Measurements from ENCODE around the gene SH3BGR.

Gene SH3BGR

DNA sequence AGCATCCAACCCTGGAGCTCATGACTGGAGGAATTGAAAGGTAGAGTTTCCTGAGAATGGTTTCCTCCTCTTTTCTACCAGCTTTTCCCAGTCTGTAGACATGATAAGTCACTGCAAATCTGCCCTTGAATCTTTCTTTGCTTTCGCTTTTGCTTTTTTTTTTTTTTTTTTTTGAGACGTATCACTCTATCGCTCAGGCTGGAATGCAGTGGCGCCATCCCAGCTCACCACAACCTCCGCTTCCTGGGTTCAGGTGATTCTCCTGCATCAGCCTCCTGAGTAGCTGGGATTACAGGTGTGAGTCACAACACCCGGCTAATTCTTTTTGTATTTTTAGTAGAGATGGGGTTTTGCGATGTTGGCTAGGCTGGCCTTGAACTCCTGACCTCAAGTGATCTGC is 4.5 kb upstream of the SH3BGR start:
- ATAC-seq = no peak
- no peaks in the 10 kb centered on the region for H3K27me3 Mint-ChIP-seq
- H3K4me1 Mint-ChIP-seq = peaks cover 20% of the 10 kb centered on the region
- no peaks in the 10 kb centered on the region for H3K9me3 Mint-ChIP-seq
- H3K36me3 Mint-ChIP-seq (ENCODE audit: low read depth) = no peaks in the 10 kb centered on the region
- H3K4me3 Mint-ChIP-seq = no peak overlapping the region
- DNase-seq = no peak
- no peak overlapping the region for H3K27ac Mint-ChIP-seq

DNA sequence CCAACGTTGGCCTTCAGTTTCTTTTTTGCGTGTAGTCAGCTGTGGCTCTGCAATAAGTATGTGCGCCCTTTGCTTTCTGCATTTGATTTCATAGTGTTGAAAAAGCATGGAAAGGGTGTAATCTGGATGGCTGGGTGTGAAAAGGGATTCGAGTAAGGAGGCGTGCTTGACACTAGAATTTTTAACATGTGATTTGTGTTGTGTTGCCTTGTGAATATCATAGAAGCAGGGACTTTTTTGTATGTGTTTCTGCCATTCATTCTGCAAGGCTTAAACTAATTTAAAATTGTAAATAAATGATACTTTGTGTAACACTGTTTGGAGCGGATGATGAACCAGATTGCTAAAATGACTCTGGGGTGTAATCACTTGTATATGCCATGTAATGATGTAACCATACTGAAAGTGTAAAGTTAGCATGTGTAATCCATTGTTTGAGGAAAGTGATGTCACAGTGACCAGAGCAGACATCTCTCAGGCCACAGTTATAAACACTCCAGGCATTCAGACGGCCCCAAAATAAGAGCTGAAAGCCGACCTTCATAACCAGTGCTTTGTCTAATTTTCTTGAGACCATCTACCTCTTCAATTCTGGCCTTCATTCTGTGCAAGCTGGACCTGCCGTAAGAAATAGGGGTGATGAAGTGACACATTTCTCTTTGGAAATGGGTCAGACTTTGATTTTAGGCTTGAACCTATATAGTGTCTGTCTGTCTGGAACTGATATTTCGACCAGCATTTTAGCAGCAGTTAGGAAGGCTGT is 618 bp downstream of the SH3BGR start:
- Mint-ChIP-seq H3K27ac (no peak overlapping the region), H3K36me3 (ENCODE audit: low read depth) (no peaks in the 10 kb centered on the region), H3K9me3 (no peaks in the 10 kb centered on the region), H3K4me3 (no peak overlapping the region), H3K4me1 (no peaks in the 10 kb centered on the region), H3K27me3 (no peaks in the 10 kb centered on the region)
- DNase-seq (no peak), ATAC-seq (no peak)

DNA sequence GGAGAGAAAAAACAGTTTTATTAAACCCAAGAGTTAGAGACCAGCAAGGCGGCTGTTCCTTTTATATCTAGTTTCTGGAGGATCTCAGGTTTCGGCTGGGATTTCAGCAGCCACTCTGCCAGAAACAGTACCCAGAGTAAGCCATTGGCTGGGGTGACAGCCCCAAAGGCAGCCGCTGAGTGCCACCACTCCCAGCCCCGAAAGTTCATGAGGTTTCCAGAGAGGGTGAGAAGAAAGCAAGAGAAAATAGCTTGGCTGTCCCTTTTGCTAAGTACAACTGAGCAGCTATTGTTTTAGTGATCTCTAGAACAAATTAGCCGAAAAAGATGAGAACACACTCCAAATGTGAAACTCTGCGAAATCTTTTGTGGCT is 1.2 kb downstream of the SH3BGR start:
- DNase-seq (no peak), ATAC-seq (no peak)
- H3K36me3 Mint-ChIP-seq (ENCODE audit: low read depth) = no peaks in the 10 kb centered on the region
- no peak overlapping the region for H3K4me3 Mint-ChIP-seq
- no peaks in the 10 kb centered on the region for H3K4me1 Mint-ChIP-seq
- no peaks in the 10 kb centered on the region for H3K27me3 Mint-ChIP-seq
- H3K27ac Mint-ChIP-seq = no peak overlapping the region
- H3K9me3 Mint-ChIP-seq = no peaks in the 10 kb centered on the region

DNA sequence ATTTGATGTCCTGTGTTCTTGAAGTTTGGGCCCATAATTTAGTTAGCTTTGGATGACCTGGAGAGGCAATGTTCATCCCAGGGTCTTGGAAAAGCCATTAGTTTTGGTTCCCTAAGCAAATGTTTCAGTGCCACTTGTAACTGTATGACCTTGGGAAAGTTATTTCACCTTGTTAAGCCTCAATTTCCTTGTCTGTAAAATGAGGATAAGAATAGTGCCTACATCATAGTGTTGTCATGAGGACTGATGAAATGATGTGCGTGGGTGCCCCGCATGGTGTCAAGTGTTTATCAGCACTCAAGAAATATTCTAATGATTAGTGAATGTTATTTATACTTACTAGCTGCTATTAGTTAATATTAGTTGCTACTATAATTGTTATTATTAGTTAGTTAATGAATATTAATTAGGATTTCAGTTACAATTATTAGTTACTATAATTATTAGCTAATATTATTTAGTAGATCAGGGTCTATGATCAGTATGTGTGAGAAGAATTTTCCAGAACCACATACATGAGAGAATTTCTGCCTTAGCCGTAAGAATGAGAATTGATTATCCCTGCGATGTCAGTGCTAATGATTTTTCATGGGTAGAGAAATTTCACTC is 1.9 kb downstream of the SH3BGR start:
- H3K4me1 Mint-ChIP-seq = no peaks in the 10 kb centered on the region
- H3K9me3 Mint-ChIP-seq = no peaks in the 10 kb centered on the region
- no peaks in the 10 kb centered on the region for H3K27me3 Mint-ChIP-seq
- DNase-seq (no peak), ATAC-seq (no peak)
- no peak overlapping the region for H3K4me3 Mint-ChIP-seq
- H3K27ac Mint-ChIP-seq = no peak overlapping the region
- no peaks in the 10 kb centered on the region for H3K36me3 Mint-ChIP-seq (ENCODE audit: low read depth)

DNA sequence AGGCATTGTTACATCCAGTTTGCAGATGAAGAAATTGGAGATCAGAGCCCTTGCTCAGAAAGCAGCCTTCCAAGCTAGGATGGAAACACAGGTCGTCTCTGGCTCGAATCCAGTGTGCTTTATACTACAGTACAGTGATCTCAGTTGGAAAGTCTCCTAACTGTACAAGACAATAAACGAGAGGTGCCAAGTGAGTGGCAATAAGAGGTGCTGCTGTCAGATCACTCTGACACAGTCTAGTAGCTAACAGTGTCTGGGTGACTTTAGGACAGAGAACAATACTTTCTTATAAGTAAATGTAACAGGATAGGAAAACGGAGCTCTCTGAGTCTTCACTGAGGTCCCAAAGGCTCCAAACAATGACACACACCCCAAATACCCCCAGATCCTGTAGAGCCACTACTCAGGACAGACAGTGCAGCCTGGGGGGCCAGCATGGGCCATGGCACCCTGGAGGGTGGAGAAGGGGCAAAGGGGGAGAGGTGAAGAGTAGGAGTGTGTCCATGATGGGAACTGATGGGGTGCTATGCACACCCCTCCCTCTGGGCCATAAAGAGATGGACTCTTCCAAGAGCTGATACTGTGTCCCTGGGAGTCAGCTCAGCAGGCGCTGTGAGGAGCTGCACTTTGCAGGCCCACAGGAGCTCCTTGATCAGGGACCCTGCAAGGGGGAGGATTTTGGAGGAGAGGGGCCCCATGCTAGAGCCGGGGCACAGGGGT is 3.3 kb downstream of the SH3BGR start:
- Mint-ChIP-seq H3K27me3 (no peaks in the 10 kb centered on the region), H3K9me3 (no peaks in the 10 kb centered on the region), H3K4me1 (no peaks in the 10 kb centered on the region), H3K4me3 (no peak overlapping the region), H3K36me3 (ENCODE audit: low read depth) (no peaks in the 10 kb centered on the region), H3K27ac (no peak overlapping the region)
- DNase-seq (no peak), ATAC-seq (no peak)

DNA sequence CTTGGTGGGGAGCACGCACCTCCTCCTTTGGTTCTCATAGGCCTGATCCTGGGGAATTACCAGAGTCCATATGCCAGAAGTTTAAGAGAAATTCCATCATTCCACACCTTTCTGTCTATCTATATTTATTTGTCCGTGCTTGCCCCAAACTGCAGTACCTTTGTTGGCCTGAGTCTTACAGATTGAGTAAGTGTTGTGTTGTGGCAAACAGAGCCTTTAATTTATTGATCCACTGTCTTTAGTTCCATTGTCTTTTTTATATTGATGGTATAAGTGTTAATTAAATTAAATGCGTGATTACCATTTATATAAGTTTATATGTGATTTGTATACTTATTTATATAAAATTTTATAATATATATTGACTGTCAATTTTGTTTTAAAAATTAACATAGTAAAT is 4.9 kb downstream of the SH3BGR start:
- Mint-ChIP-seq H3K9me3 (no peaks in the 10 kb centered on the region), H3K36me3 (ENCODE audit: low read depth) (no peaks in the 10 kb centered on the region), H3K4me3 (no peak overlapping the region), H3K27ac (no peak overlapping the region), H3K4me1 (no peaks in the 10 kb centered on the region), H3K27me3 (no peaks in the 10 kb centered on the region)
- DNase-seq = no peak
- no peak for ATAC-seq

DNA sequence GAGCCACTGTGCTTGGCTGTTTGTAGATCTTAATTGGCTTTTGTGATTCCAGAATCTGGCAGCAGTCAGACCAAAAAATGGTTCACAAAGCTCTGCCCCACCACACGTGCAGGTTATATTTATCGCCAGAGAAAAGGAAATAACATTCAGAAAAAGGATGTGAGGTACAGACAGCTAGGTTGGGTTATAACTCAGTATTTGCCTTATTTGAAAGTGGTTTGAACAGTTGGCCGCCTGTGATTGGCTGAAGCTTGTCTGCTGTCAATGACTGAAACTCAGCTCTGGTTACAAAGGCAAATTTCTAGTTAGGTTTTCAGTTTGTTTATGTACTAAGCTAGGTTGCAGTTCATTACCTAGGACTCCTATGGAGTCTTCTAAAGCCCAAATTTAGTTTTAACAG is 9.6 kb downstream of the SH3BGR start:
- Mint-ChIP-seq H3K4me3 (no peak overlapping the region), H3K27ac (no peak overlapping the region), H3K4me1 (no peaks in the 10 kb centered on the region), H3K9me3 (no peaks in the 10 kb centered on the region), H3K36me3 (ENCODE audit: low read depth) (peaks cover 1% of the 10 kb centered on the region), H3K27me3 (no peaks in the 10 kb centered on the region)
- no peak for DNase-seq
- ATAC-seq = no peak

DNA sequence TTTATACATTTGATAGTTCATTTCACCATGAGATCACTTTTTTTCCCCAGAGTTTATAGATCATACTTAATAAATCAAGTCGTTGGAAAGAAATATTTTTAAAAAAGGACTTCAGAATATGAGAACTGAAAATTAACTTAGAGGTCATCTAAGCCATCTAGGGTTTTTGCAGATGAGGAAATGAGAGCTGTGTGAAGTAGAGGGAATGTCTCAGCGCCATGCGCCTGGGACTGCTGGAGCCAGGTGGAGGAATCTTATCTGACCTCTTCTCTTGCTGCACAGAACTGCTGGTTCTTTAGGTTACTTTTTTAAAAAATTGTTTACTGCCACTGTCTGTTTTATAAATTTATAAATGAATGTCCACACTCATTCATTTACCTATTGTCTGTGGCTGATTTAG is 11.5 kb downstream of the SH3BGR start:
- no peak for ATAC-seq
- Mint-ChIP-seq H3K27ac (no peak overlapping the region), H3K4me1 (no peaks in the 10 kb centered on the region), H3K27me3 (no peaks in the 10 kb centered on the region), H3K36me3 (ENCODE audit: low read depth) (peaks cover 1% of the 10 kb centered on the region), H3K4me3 (no peak overlapping the region), H3K9me3 (no peaks in the 10 kb centered on the region)
- DNase-seq = no peak

DNA sequence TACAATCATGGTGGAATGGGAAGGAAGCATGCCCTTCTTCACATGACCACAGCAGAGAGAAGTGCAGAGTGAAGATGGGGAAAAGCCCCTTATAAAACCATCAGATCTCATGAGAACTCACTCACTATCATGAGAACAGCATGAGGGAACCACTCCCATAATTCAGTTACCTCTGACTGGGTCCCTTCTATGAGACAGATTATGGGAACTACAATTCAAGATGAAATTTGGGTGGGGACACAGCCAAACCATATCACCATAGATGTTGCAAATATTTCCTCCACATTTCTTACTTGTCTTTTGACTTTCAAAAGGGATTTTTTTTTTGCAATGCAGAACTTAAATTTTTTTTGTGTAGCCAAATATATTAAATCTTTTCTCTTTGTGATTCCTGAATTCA is 14.8 kb downstream of the SH3BGR start:
- Mint-ChIP-seq H3K4me1 (no peaks in the 10 kb centered on the region), H3K27me3 (no peaks in the 10 kb centered on the region), H3K9me3 (no peaks in the 10 kb centered on the region), H3K27ac (no peak overlapping the region), H3K4me3 (no peak overlapping the region), H3K36me3 (ENCODE audit: low read depth) (peaks cover 3% of the 10 kb centered on the region)
- no peak for ATAC-seq
- no peak for DNase-seq

DNA sequence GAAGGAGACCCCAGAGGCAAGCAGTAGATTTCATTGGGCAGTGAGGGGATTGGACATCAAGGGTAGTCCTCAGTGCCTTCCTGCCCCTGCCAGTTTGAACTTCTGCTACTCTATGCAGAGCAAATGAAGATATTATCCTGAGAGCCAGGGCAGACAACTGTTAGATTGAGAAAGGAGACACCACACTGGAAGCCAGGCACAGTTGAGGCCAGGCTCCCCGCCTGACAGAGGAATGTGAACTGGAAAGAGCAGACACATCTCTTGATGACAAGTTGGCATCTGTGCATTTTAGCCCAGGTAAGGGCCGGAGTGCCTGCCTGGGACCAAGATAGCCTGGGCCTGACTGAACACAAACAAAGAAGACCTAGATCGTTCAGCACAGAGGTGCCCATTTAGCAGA is 16.0 kb downstream of the SH3BGR start:
- Mint-ChIP-seq H3K9me3 (no peaks in the 10 kb centered on the region), H3K27me3 (no peaks in the 10 kb centered on the region), H3K4me1 (no peaks in the 10 kb centered on the region), H3K27ac (no peak overlapping the region), H3K36me3 (ENCODE audit: low read depth) (peaks cover 3% of the 10 kb centered on the region), H3K4me3 (no peak overlapping the region)
- no peak for ATAC-seq
- no peak for DNase-seq

DNA sequence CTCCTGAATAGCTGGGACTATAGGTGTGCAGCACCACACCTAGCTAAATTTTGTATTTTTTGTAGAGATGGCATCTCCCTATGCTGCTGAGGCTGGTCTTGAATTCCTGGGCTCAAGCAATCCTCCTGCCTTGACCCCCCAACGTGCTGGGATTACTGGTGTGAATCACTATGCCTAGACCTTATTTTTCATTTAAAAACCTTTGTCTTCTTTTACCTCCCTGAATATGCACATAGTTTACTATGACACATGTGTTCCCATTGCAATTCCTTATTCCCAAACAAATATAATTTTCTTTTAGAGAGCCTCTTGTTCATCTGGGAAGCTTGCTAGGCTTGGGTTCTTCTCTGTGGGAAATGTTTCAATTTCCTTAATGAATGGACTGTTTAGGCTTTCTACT is 16.8 kb downstream of the SH3BGR start:
- no peak for ATAC-seq
- Mint-ChIP-seq H3K36me3 (ENCODE audit: low read depth) (peaks cover 3% of the 10 kb centered on the region), H3K4me3 (no peak overlapping the region), H3K4me1 (no peaks in the 10 kb centered on the region), H3K9me3 (no peaks in the 10 kb centered on the region), H3K27me3 (no peaks in the 10 kb centered on the region), H3K27ac (no peak overlapping the region)
- no peak for DNase-seq

DNA sequence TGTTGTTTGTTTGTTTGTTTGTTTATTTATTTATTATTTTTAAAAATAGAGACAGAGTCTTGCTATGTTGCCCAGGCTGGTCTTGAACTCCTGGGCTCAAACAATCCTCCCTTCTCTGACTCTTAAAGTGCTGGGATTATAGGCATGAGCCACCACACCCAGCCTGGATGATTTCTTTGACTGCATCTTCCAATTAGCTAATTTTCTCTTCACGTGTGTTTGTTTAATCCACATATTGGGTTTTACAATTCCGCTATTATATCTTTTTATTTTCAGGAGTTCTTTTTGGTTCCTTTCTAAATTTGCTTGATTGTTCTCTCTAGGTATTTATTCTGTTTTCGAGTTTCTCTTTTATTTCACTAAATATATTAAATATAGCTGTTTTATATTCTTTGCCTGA is 19.8 kb downstream of the SH3BGR start:
- Mint-ChIP-seq H3K27ac (no peak overlapping the region), H3K36me3 (ENCODE audit: low read depth) (peaks cover 1% of the 10 kb centered on the region), H3K4me1 (no peaks in the 10 kb centered on the region), H3K9me3 (no peaks in the 10 kb centered on the region), H3K27me3 (no peaks in the 10 kb centered on the region), H3K4me3 (no peak overlapping the region)
- no peak for ATAC-seq
- DNase-seq = no peak

DNA sequence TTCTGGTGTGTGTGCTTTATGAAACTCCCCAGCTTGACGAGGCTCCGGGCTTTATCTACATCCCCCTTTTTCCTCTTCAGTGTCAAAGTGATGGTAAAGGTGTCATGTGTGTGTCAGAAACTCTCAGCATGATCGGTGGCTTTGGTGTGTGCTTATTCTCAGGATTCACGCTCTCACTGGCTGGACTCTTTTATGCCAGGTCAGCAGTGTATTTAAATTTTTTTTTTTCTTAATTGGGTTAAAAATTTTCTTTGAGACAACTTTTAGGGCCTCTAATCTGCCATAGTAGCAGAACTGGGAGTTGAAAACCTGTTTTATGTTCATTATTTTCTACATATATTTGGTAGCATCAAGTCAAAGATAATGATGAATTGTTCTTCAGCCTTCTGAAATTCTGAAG is 21.0 kb downstream of the SH3BGR start:
- H3K4me3 Mint-ChIP-seq = no peak overlapping the region
- no peaks in the 10 kb centered on the region for H3K4me1 Mint-ChIP-seq
- H3K36me3 Mint-ChIP-seq (ENCODE audit: low read depth) = peaks cover 1% of the 10 kb centered on the region
- no peaks in the 10 kb centered on the region for H3K27me3 Mint-ChIP-seq
- no peak for DNase-seq
- no peak for ATAC-seq
- no peaks in the 10 kb centered on the region for H3K9me3 Mint-ChIP-seq
- no peak overlapping the region for H3K27ac Mint-ChIP-seq

DNA sequence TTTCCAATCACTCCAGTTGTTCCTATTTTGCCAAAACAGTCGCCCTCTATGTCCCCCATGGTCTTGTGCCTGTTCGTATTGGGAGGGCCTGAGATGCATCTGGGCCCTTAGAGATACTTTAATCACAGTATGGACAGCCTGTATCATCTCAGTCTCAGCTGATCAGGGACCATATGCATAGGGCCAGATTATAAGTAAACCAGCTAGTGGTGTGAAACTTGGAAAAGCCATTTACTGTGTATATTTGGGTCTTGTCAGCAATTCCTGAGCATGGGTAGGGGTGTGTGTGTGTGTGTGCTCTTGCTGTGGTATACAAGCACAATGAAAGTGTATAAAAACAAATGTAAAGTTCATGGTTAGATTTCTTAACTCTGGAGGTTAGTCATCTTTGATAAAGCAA is 22.8 kb downstream of the SH3BGR start:
- DNase-seq = no peak
- Mint-ChIP-seq H3K4me3 (no peak overlapping the region), H3K27me3 (no peaks in the 10 kb centered on the region), H3K36me3 (ENCODE audit: low read depth) (no peaks in the 10 kb centered on the region), H3K9me3 (no peaks in the 10 kb centered on the region), H3K4me1 (no peaks in the 10 kb centered on the region), H3K27ac (no peak overlapping the region)
- ATAC-seq = no peak

DNA sequence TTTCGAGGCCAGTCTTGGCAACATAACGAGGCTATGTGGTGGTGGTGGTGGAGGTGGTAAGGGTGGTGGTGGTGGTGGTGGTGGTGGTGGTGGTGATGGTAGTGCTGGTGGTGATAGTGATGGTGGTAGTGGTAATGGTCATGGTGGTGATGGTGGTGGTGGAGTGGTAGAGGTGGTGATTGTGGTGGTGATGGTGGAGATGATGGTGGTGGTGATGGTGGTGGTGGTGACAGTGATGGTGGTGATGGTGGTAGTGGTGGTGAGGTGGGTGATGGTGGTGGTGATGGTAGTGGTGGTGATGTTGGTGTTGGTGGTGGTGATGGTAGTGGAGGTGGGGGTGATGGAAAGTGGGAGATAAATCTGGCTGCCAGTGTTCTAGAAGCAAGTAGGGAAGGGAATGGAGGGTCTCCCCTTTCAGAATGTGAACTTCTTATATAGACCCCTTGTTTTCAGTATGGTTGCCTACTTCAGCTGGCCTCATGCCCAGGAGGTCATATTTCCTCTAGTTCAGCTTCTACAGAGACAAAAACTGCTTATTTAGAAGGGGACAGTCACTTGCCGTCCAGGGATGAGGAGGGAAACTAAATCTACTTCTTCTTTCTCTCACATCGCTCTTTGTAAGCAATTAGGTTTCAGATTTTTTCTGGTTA is 27.5 kb downstream of the SH3BGR start:
- Mint-ChIP-seq H3K36me3 (ENCODE audit: low read depth) (no peaks in the 10 kb centered on the region), H3K4me1 (no peaks in the 10 kb centered on the region), H3K27me3 (no peaks in the 10 kb centered on the region), H3K27ac (no peak overlapping the region), H3K4me3 (no peak overlapping the region), H3K9me3 (no peaks in the 10 kb centered on the region)
- DNase-seq (no peak), ATAC-seq (no peak)

All from activated naive CD8-positive, alpha-beta T cell treated with anti-CD3 and anti-CD28 coated beads, Interleukin-2, amount 50 U/mL, for 24 hours (primary cell).